OCI-LY1 (cell line): ENCODE results near the gene MCF2L2.

Experiments used
- CTCF ChIP-seq: fragments of 200-600 bp; sonication (generic), shearing (Covaris generic); IDR thresholded peaks from 2 replicates; pipeline ENCODE4 v1.5.1; 2017; ENCODE audit warnings: mild to moderate bottlenecking, antibody characterized with exemption, low read length, moderate library complexity, mixed read lengths
- EZH2 ChIP-seq: fragments of 200-600 bp; sonication (generic), shearing (Covaris generic); IDR thresholded peaks from 2 replicates; pipeline ENCODE4 v1.8.0; 2017; ENCODE audit warnings: borderline replicate concordance, mixed run types, mild to moderate bottlenecking, antibody characterized with exemption, low read length, moderate library complexity, mixed read lengths

- TF ChIP-seq CTCF (no peak), EZH2 (no peak)
Measured at GRCh38 chr3:183356920-183357319, 71.5 kb downstream of the MCF2L2 start.
